Keratinocyte (primary cell): ENCODE data around the gene STAC3. TPM values are rescaled to one million over a fixed set of nuclear protein-coding genes. Genes with fewer than 3 reads are reported as not detected.

Source experiments
- DNase-seq: peaks from one replicate; pipeline ENCODE4 v3.0.0-alpha.2; 2011; ENCODE audit warnings: low read depth, missing footprints, low spot score
- FAIRE-seq: peaks from 2 replicates; lab custom pipeline; 2011; peaks lifted over from hg19 to GRCh38; lab: Jason Lieb, UNC
- H2AFZ ChIP-seq: 2 replicates; pipeline ENCODE4 v1.6.0; 2012; ENCODE audit warnings: low read length, control low read depth, inconsistent platforms; ENCODE audit not compliant: control insufficient read depth
- H3K27ac ChIP-seq: 2 replicates; pipeline ENCODE4 v1.5.1; 2011; ENCODE audit warnings: low read length; ENCODE audit not compliant: control insufficient read depth, insufficient read depth
- H3K27me3 ChIP-seq: 3 replicates; pipeline ENCODE4 v1.6.0; 2011; ENCODE audit warnings: low read length; ENCODE audit not compliant: control insufficient read depth, insufficient read depth; ENCODE audit errors: extremely low read depth
- H3K36me3 ChIP-seq, 2 experiments: 2 replicates in 1 of 2; 3 replicates in 1 of 2; pipeline ENCODE4 v1.5.1; 2011; ENCODE audit warnings: low read length in 2 of 2, mild to moderate bottlenecking in 1 of 2; ENCODE audit not compliant: control insufficient read depth in 2 of 2, insufficient read depth in 2 of 2; ENCODE audit errors: extremely low read depth in 1 of 2
- H3K4me1 ChIP-seq: 3 replicates; pipeline ENCODE4 v1.5.1; 2011; ENCODE audit warnings: low read length; ENCODE audit not compliant: control insufficient read depth, insufficient read depth; ENCODE audit errors: extremely low read depth
- H3K4me2 ChIP-seq: 3 replicates; pipeline ENCODE4 v1.6.0; 2011; ENCODE audit warnings: low read depth, low read length; ENCODE audit not compliant: control insufficient read depth, insufficient read depth; ENCODE audit errors: extremely low read depth
- H3K4me3 ChIP-seq, 3 experiments: fragments of 200-600 bp in 1 of 3; sonication (generic) in 1 of 3; 2 replicates in 2 of 3; 3 replicates in 1 of 3; pipeline ENCODE4 v1.5.1; 2011 to 2016; ENCODE audit warnings: low read length in 3 of 3, mild to moderate bottlenecking in 3 of 3, control low read depth in 2 of 3, inconsistent platforms in 1 of 3, low read depth in 1 of 3, mixed read lengths in 1 of 3, mixed run types in 1 of 3, moderate library complexity in 1 of 3; ENCODE audit not compliant: control insufficient read depth in 2 of 3, insufficient read depth in 2 of 3; ENCODE audit errors: extremely low read depth in 1 of 3
- H3K79me2 ChIP-seq: 2 replicates; pipeline ENCODE4 v1.6.0; 2012; ENCODE audit warnings: low read length; ENCODE audit not compliant: control insufficient read depth, insufficient read depth
- H3K9ac ChIP-seq: 3 replicates; pipeline ENCODE4 v1.6.0; 2011; ENCODE audit warnings: low read length; ENCODE audit not compliant: control insufficient read depth, insufficient read depth; ENCODE audit errors: extremely low read depth
- H3K9me1 ChIP-seq: 3 replicates; pipeline ENCODE4 v1.6.0; 2011; ENCODE audit warnings: low read length; ENCODE audit not compliant: control insufficient read depth, insufficient read depth; ENCODE audit errors: extremely low read depth
- H3K9me3 ChIP-seq: 2 replicates; pipeline ENCODE4 v1.5.1; 2012; ENCODE audit warnings: low read depth, low read length; ENCODE audit not compliant: control insufficient read depth
- H4K20me1 ChIP-seq: 3 replicates; pipeline ENCODE4 v1.6.0; 2011; ENCODE audit warnings: low read length; ENCODE audit not compliant: control insufficient read depth, insufficient read depth; ENCODE audit errors: extremely low read depth
- CTCF ChIP-seq, 3 experiments: IDR thresholded peaks in 1 of 3; conservative IDR thresholded peaks in 1 of 3; optimal IDR thresholded peaks in 1 of 3; 2 replicates in 2 of 3; 3 replicates in 1 of 3; pipeline versions ENCODE3 to v1.5.1; 2011; ENCODE audit warnings: low read length in 3 of 3, mild to moderate bottlenecking in 3 of 3, moderate library complexity in 2 of 3, control low read depth in 1 of 3, inconsistent platforms in 1 of 3; ENCODE audit not compliant: insufficient read depth in 2 of 3; ENCODE audit errors: extremely low read depth in 1 of 3
- EZH2 ChIP-seq: IDR thresholded peaks from one replicate; pipeline ENCODE4 v1.6.1; 2012; ENCODE audit warnings: inconsistent platforms, mild to moderate bottlenecking, low read length, moderate library complexity
- dilution Hi-C: fragments of 300-500 bp; cut with MboI; formaldehyde crosslinking; loops from one replicate; pipeline ENCODE4 v1.7.0; 2020; ENCODE audit warnings: low sequenced_read_pairs; ENCODE audit not compliant: extremely low pct_ligation_motif_present
- polyA plus RNA-seq, 5 experiments: library from polyadenylated mRNA; depleted of rRNA in 3 of 5; stranded (reverse) in 3 of 5; stranded (forward) in 1 of 5; unstranded in 1 of 5; fragments of >200 nt; gene quantifications; 1 replicate in 1 of 5; 2 replicates in 3 of 5; 3 replicates in 1 of 5; pipeline versions ENCODE4 v1.2.1 to v1.2.3, GENCODE V29; 2011 to 2012; ENCODE audit warnings: missing spikeins in 2 of 5, low read depth in 1 of 5, low replicate concordance in 1 of 5

STAC3 gene
- polyA plus RNA-seq, 1 donor (not counting 4 experiments of a cell fraction or from before 2014, with no cell fraction given): 0.94 TPM

- peak overlapping the region; percentile 63 for H2AFZ ChIP-seq
- no peaks in the 10 kb centered on the region for H3K79me2 ChIP-seq
- H3K27ac ChIP-seq: peak overlapping the region; percentile 59
- H3K9ac ChIP-seq: peak overlapping the region; percentile 16
- DNase-seq: peak; percentile 66
- no peak for TF ChIP-seq CTCF (optimal IDR thresholded peaks at IDR 0.05 in 1 of 3, IDR thresholded peaks at IDR 0.05 in 1 of 3, conservative IDR thresholded peaks at IDR 0.05 in 1 of 3; ENCODE audit: extremely low read depth in 1 of 3, insufficient read depth in 2 of 3, low read length in 3 of 3)
- no peak for TF ChIP-seq EZH2
- no peaks in the 10 kb centered on the region for H4K20me1 ChIP-seq
- peaks cover 5 to 13% of the 10 kb centered on the region in 2 experiments for H3K36me3 ChIP-seq
- H3K4me2 ChIP-seq: peak overlapping the region; percentile 56
- H3K27me3 ChIP-seq: no peaks in the 10 kb centered on the region
- no peaks in the 10 kb centered on the region for H3K9me3 ChIP-seq
- peak overlapping the region in 1 of 3 experiments; percentile 21 for H3K4me3 ChIP-seq
- FAIRE-seq: peak; percentile 97
- H3K9me1 ChIP-seq: no peaks in the 10 kb centered on the region
- dilution Hi-C loops: no loop called here
- H3K4me1 ChIP-seq: peaks cover 14% of the 10 kb centered on the region
These were observed 29.4 kb upstream of the STAC3 start for GRCh38 chr12:57280211-57281062.

GRCh38 chr12:57278465-57279381 lies 27.7 kb upstream of the STAC3 start:
- Histone ChIP-seq H3K4me1 (peaks cover 14% of the 10 kb centered on the region), H4K20me1 (no peaks in the 10 kb centered on the region), H3K27ac (no peak overlapping the region), H3K79me2 (no peaks in the 10 kb centered on the region), H3K9me3 (no peaks in the 10 kb centered on the region), H2AFZ (no peak overlapping the region), H3K4me2 (no peak overlapping the region), H3K27me3 (no peaks in the 10 kb centered on the region), H3K9me1 (no peaks in the 10 kb centered on the region), H3K9ac (no peak overlapping the region), H3K36me3 (peaks cover 4 to 8% of the 10 kb centered on the region in 2 experiments), H3K4me3 (no peak overlapping the region)
- dilution Hi-C loops: no loop called here
- FAIRE-seq (no peak), DNase-seq (no peak)
- TF ChIP-seq CTCF (optimal IDR thresholded peaks at IDR 0.05 in 1 of 3, IDR thresholded peaks at IDR 0.05 in 1 of 3, conservative IDR thresholded peaks at IDR 0.05 in 1 of 3; ENCODE audit: extremely low read depth in 1 of 3, insufficient read depth in 2 of 3, low read length in 3 of 3): no peak
- TF ChIP-seq EZH2: no peak
